Activated effector memory CD4-positive, alpha-beta T cell treated with anti-CD3 and anti-CD28 coated beads, Interleukin-2, amount 50 U/mL, for 16 hours (primary cell): ENCODE results near the gene VTI1A.

ENCODE experiments used
- DNase-seq: peaks from one replicate; pipeline ENCODE4 v3.0.0-alpha.2; 2020

Gene VTI1A

DNA sequence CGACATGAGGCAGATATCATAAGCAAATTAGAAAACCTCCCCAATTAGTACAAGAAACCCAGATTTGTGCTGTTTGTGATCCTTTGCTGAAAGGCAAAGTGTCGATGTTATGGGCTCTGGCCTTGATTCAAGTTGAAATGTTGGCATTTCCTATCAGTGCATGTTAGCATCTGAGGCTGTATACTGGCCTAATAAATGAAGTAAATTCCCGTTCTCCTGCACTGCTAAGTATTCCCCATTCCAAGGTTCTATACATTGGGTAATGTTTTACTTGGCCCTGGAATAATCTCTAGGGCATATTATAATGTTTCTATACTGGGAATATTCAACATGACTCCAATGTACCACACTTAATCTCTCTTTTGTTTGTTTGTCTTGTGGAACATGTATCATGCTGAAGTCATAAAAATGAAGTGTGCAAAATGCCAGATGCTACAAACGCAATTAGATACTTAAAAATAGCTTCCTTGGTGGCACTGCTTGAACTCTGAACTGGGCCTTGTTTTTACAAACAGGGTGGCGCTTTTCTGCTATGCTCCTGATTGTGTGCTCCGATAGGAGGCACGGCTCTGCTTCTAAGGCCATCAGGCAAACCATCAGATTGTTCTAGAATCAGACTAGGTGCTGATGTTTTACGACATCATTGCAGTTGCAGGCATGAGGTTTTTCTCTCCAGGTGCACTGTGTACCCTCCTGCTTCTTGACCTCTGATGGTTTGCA is 346.3 kb downstream of the VTI1A start:
- DNase-seq: no peak

DNA sequence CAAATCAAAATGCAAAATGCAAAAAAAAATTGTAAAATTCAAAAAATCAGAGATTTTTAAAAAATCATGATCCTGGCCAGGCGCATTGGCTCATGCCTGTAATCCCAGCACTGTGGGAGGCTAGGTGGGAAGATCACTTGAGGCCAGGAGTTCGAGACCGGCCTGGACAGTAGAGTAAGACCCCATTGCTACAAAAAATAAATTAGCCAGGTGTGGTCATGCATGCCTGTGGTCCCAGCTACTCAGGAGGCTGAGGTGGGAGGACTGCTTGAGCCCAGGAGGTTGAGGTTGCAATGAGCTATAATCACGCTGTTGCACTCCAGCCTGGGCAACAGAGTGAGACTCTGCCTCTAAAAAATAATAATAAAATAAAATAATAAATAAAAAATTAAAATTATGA is 347.2 kb downstream of the VTI1A start:
- DNase-seq: no peak

DNA sequence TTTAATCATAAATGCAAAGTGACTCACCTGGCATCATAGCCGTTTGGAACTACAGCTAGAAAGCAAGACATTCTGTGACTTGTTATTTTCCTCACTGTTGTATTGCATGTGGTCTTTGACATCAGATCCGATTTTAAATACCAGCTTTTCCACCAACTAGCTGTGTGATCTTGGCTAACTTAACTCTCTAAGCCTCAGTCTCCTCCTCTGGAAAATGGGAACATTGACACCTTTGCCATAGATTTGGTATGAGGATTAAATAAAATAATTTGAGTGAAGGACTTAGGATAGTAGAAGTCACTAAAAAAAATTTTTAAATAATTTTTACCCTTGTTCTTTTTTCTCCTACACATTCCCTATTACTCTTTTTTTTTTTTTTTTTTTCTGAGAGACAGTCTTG is 348.1 kb downstream of the VTI1A start:
- no peak for DNase-seq

DNA sequence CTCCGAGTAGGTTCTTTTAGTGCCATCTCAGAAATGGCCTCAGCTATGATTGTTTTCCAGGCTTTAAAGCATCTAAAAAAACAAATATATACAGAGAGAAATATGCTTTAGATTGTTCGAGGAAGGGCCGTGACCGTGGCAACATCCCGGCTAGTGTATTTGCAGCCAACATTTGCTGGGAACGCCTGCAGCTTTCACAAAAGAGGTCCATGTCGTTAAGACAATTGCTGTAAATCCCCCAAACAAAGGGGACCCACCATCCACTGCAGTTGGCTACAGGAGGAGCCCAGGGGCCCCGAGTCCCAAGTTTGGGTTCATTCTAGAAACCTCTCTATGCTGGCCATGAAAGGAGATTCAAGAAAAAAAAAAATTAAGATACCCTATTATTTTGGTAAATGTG is 350.2 kb downstream of the VTI1A start:
- DNase-seq: no peak

DNA sequence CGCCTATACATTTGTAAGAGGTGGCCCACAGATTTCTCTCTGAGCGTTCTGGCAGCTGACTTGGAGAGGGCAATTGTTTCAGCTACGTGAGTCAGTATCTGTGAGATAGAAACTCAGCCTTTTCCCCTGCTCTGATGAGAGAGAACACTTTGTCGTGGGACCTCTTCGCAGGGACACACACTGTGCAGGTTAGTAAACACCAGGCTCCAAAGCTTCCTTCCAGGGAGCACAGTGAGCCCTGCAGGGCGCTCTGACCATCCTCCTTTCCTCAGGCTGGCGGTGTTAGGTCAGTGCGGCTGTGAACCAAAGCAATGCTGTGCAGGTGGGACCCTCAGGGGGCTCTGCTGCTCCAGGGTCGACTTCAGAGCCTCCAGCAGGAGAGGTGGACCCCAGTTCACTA is 350.8 kb downstream of the VTI1A start:
- no peak for DNase-seq

DNA sequence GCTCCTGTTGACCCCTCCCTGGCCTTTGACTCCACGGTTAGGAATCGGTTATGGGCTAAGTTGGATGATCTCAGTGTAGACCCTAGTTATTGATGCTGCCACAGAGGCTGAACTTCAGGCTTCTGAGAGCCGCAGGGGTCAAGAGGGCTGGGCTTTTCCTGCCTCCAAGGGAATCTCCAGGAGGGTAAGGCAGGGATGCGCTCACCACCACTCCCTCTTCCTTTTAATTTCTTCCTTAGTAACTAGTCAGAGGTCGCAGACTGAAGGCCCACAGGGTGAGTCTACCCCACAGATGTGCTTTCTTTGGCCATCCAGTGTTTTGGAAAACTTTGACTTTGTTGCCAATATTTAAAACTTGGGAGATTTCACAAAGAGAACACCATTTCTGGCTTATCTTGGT is 352.0 kb downstream of the VTI1A start:
- no peak for DNase-seq

DNA sequence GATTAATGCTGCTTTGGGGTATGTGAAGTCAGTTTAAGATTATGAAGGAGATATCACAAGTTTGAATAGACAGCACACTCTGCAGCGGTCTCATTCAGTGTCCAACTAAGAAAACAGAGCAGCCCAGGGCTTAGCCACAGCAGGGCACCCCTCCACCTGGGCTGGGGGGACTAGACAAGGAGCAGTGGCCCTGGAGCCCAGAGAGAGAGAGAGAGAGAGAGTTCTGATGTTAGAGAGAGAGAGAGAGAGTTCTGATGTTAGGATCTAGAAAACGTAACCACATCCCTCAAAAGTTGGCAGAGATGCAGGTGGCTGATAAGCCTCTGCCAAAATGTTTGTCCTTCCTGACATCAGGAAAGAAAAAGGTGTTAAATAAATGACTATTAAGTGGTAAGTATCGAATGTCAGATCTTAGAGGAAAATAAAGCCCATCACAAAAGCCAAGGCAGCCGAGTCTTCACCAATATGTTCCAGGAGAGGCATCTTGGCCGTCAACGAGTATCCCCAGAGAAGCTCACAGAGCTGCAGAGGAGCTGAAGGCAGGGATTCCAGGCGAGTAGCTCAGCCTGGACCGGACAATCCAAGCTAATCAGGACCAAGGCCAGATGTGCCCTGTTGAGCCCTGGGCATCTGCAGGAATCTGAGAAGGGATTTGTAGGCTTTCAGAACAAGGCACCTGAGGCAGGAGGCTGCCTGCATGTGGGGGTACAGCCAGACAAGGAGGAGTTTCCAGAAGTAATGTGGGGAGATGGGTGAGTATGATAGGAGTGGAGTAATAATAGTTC is 352.9 kb downstream of the VTI1A start:
- DNase-seq: no peak

DNA sequence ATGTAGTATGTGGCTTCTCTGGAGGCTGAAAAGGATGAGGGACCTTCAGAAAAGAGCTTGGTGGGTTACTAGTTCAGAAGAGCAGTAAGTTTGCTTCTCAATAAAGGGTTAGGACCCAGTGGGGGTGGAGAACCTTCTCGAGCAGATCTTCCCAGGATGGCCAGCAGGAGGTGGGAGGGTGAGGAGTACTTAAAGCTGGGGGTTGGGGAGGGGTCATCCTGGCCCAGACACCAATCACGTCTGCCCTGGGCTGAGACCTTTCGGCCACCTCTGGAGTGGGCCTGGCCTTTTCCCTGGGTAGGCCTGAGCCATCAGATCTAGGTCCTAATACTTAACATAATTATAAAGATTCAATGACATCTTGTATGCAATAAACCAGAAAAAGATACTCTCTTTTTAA is 354.0 kb downstream of the VTI1A start:
- no peak for DNase-seq

DNA sequence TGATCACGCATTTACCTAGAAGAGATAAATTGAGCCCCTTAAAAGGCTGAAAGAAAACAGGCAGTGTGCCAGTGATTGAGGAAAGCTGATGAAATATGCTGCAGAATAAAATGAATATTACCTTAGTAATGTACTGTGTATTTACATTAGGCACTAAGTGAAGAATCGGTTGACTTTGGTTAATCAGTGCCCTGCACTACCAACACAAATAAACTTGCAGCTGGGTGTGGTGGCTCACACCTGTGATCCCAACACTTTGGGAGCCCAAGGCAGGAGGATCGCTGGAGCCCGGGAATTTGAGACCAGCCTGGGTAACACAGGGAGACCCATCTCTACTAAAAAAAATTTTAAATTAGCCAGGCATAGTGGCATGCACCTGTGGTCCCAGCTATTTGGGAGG is 354.7 kb downstream of the VTI1A start:
- DNase-seq: no peak

DNA sequence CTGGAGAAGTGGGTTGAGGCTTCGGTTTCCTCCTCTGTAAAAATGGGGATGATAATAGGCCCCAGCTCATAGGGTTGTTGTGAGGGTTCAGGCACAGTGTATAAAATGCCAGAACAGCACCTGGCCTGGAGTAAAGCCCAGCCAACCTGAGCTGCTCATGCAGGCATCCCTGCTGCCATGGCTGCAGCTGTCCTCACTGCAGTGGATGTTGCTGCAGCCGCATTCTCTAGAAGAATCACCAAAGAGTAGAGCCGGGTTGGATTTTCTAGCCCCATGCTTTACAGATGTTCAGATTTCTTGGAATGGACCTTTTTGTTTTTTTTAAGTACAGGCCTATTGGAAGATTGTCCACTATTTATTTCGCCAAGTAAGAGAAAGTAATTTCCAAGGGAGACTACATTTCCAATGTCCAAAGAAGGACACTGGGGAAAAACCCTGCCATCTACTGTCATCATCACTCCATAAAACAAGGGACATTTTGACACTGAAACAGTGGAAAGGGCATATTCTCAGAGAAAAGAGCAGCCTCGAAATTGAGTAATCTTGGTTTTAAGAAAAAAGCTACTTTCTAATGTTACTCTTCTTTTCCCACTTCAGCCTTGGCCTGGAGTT is 355.5 kb downstream of the VTI1A start:
- no peak for DNase-seq

DNA sequence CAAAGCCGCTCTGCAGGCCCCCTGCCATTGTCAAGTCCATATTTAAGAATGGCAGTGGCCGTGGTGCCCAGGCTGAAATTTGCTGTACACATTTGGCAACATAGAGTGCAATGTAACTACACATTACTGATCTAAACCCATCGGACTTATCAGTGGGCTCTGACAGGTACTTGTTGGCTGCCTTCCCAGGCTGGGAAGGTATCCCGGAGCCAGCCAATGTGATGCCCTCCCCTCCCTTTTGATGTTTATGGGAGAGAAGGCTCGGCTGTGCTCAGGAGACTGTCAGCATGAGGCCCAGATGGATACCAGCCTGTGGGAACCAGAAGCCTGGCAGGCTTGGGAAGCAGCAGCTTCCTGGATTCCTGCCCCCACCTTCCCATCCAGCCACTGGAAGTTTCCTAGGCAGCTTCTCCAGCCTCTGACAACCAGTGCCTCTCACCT is 357.0 kb downstream of the VTI1A start:
- no peak for DNase-seq

DNA sequence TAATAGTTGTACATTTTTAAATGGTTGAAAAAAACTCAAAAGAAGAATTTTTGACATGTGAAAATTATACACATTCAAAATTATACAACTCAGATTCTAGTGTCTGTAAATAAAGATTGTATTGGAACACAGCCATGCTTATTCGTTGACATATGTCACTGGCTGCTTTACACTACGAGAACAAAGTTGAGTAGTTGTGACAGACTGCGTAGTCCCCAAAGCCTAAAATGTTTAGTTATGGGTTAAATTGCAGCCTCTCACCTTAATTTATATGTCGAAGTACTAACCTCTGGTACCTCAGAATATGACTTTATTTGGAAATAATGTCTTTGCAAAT is 358.2 kb downstream of the VTI1A start:
- DNase-seq: no peak

DNA sequence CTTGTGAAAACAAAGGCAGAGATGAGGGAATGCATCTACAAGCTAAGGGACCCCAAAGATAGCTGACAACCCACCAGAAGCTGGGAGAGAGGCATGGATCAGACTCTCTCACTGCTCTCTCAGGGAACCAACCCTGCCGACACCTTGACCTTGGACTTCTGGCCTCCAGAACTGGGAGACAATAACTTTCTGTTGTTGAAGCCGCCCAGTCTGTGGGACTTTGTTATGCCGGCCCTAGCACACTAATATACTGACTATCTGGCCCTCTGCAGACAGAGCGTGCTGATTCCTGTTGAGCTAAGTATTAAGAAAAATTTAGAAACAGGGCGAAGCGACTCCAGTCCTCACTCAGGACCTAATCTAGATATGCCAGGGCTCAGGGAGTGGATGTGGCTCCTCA is 358.7 kb downstream of the VTI1A start:
- no peak for DNase-seq

DNA sequence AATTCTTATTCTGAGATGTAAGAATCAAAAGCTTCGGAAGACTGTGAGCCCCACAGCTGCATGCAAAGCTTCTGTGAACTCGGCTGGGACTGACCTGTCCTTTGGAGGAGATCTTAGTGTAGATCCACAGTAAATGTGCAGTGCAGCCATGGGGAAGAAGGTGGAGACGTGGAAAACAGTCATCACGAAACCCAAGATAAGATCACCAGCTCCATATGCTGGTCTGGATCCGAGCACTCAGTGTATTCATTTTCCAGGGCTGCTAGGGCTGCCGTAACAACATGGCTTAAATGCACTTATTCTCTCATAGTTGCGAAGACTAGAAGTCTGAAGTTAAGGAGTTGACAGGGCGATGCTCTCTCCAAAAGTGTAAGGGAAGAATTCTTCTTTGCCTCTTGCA is 360.0 kb downstream of the VTI1A start:
- DNase-seq: no peak

DNA sequence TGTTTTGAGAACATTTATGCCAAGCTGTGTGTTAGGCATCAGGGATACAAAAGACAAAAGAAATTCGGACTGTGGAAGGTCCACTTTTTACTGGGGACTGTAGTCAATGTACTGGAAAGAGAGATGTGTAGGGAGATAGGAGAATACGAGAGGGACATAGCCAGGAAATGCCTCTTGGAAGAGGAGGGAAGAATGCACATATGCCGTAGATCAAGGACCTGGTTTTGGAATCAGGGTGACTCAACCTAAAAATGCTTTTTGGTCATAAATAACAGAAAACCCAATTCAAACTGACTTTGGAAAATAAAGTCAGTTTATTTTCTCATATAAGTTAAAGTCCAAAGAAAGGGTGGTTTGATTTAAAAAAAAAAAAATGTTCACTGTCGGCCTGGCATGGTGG is 362.7 kb downstream of the VTI1A start:
- no peak for DNase-seq

DNA sequence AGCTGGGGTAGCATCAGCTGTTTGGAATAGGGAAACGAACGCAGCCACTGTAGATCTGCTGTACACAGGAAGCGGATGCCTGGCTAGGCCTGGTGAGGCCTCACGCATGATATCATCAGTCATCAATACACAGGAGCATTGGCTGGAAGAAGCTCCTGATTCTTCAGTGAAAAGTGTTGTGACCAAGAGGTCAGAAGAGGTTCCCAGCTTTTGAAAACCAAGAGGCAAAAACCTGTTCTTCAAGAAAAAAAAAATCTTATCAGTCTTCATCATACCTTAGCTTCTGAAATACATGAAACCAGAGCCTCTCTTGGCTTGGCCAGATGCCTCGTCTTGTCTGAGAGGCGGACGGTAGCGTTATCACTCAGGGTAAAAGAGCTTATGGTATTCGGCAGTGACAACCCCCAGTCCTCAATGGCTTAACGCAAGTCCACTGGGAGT is 363.7 kb downstream of the VTI1A start:
- DNase-seq: no peak

DNA sequence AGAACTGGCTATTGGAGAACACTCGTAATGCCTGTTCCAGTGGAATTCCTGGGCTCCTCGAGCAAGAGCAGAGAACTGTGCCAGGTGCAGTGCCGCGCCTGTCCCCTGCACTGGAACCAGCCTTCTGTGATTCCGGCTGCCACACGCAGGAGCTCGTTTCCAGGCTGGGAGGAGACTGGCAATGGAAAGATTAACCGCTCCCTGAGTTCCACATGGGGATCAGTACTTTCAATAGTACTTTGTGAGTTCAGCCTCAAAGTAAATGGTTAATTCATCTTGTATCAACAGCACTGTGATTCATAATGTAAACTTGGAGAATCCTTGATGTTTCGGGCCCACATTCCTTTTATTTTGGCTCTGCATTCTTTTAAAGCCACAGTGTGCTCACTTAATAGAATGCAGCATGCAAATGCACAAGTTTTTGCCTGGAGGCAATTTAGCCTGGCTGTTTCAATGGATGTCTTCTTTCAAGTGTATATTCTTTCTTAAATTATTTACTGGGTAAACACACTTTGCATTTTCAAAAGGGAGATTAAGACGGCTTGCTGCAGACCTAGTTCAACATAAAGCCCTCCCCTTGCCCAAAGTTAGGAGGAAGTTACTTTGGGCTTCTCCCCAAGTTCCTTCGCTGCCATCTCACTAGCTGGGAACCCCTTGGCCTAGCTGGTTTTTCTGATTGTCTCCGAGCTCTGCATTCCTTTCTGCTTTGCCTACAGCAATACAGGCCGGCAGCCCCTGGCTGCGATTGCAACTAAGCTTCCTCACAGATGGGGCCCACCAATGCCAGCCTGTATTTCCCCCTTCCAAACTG is 364.9 kb downstream of the VTI1A start:
- DNase-seq: no peak

DNA sequence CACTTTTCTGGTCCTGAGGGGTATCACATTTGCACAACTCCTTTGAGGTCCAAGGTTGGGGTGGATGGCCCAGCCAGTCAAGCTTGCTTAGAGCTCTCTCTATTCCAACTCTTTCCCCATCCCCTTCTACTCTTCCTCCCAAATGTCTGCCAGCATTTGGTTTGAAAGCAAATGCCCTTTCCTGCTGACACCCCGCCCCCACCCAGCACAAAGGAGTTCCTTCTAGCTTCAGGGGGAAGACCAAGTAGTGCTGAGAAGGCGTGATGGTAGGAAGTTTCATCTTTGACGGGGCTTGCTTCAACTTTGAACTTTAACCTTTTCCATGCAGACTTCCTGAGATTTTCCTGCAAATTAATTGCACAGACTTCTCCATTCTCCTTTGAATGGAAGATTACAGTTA is 365.6 kb downstream of the VTI1A start:
- DNase-seq: no peak

DNA sequence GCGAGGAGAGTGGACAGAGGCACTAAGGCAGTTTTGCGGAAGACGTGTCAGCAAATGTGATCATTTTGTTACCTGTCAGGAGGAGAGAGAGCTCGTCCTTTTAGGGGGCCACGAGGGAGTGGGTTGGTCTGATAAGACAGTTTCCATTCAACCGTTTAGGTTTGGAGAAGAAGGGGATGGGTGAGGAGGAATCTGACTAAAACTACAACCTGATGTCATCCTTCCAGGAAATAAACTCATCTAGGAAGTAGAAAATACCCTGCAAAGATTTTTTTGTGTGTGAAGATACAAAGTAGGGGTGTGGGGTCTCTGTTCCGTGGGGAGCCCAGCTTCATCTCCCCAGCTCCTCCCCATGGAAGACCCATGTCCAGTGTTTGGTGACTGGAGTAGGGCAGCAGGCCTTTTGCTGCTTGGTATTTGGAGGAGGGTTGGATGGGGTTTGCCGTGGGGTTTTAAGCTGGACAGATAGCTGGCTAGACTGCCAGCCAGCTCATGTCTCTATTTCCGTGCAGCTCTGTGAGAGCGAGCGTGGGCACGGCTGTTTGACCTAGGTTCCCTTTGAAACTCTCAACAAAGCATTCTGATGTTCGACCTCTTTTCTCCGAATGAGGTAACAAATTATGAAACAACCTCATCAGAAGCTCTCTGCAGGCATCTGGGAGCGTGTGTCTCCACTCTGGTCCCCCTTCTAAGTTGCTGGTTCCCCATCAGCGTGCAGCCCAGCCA is 367.0 kb downstream of the VTI1A start:
- DNase-seq: no peak

DNA sequence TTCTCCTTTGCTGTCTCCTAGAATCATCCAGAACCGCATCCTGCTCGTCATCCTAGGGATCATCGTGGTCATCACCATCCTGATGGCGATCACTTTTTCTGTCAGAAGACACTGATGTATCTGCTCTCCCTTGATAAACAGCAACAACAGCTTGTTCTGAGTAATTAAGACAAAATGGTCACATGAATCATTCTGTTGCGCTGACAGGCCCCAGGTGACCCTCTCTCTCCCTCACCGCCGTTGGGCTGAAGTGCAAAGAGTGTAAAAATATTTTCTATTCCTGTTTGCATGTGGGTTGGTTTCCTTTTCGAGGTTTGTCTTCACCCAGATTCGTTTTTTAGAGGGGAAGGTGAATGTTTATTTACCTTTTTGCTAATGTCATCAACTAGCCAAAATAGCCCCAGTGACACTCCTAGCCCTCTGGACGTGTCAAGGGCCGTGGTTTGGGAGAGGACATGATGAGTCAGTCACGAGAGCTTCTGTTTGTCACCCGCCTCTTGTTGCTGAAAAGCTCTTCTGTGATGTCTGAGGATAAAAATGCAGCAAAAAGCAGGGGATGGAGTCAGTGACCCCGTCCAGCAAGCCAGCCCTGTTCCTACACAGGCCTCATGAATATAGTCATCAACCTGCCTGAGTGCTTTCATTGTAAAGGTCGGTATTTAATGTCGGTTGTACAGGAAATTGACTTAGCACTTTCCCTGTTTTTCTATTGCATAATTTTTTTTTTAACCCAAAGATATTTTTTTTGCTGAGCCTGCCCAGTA is 368.4 kb downstream of the VTI1A start:
- no peak for DNase-seq

DNA sequence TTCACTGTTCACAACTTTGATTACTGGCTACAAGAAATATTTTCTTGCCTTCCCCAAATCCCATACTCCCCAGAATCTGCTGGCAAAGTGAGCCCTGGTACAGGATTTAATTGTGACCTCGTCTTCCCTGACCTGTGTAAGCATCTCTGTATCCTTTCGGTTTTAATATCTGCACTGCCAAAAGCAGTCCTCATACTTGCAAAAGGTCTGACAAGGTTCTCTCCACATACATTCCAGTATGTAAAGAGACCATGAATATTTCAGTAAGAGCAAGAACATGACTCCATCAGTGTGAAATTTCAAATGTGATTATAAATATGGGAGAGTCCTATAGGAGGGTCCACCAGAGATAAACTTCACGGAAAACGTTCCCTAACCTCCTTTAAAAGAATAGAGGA is 369.0 kb downstream of the VTI1A start:
- no peak for DNase-seq

DNA sequence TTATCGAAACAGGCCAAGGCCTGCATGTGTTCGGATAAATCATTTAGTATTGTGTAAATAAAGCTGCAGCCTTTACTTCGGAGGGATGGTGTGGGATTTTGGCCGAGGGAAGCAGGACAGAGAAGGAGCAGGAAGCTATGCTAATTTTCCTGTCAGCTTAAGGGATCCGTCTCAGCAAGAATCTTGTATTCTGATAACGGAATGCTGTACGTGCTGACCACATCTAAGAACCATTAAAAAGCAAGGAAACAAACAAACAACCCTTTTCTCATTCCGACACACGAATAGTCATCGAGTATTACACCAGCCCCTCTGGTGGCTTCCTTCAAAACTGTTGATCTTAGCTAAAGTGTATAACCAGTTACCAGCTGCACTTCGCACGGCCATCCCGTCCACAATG is 369.9 kb downstream of the VTI1A start:
- no peak for DNase-seq
